NCI-H1048 (cell line): ENCODE measurements around the gene LPAR6.

Experiments used
- DNase-seq: peaks from one replicate; lab custom pipeline; 2025; lab: John Stamatoyannopoulos, UW

Gene LPAR6

GRCh38 chr13:48415516-48415915, 2.6 kb upstream of the LPAR6 start:
- DNase-seq, result no peak

- DNase-seq, result no peak
Observed at GRCh38 chr13:48414501-48414900, 1.6 kb upstream of the LPAR6 start.

GRCh38 chr13:48411841-48412531, 927 bp downstream of the LPAR6 start:
- DNase-seq, result no peak

- DNase-seq, result no peak
Observed at GRCh38 chr13:48411147-48411794, 1.6 kb downstream of the LPAR6 start.

- DNase-seq, result no peak
Observed at GRCh38 chr13:48410199-48410598, 2.7 kb downstream of the LPAR6 start.

GRCh38 chr13:48405875-48406274, 7.0 kb downstream of the LPAR6 start:
- DNase-seq, result no peak

GRCh38 chr13:48404952-48405351, 8.0 kb downstream of the LPAR6 start:
- no peak for DNase-seq

GRCh38 chr13:48403913-48404312, 9.0 kb downstream of the LPAR6 start:
- no peak for DNase-seq

- DNase-seq, result no peak
Observed at GRCh38 chr13:48403151-48403631, 9.7 kb downstream of the LPAR6 start.

- DNase-seq, result no peak
Observed at GRCh38 chr13:48402325-48402932, 10.5 kb downstream of the LPAR6 start.

GRCh38 chr13:48401480-48401879, 11.4 kb downstream of the LPAR6 start:
- no peak for DNase-seq

GRCh38 chr13:48400850-48401291, 12.0 kb downstream of the LPAR6 start:
- no peak for DNase-seq

GRCh38 chr13:48400090-48400694, 12.7 kb downstream of the LPAR6 start:
- no peak for DNase-seq

GRCh38 chr13:48398450-48399095, 14.3 kb downstream of the LPAR6 start:
- DNase-seq, result no peak

GRCh38 chr13:48397744-48398143, 15.2 kb downstream of the LPAR6 start:
- no peak for DNase-seq

GRCh38 chr13:48393698-48394085, 19.2 kb downstream of the LPAR6 start:
- no peak for DNase-seq

- no peak for DNase-seq
Observed at GRCh38 chr13:48393030-48393697, 19.7 kb downstream of the LPAR6 start.

- DNase-seq, result no peak
Observed at GRCh38 chr13:48391257-48391656, 21.7 kb downstream of the LPAR6 start.

- DNase-seq, result no peak
Observed at GRCh38 chr13:48386816-48387215, 26.1 kb downstream of the LPAR6 start.

GRCh38 chr13:48383384-48383783, 29.5 kb downstream of the LPAR6 start:
- no peak for DNase-seq

- DNase-seq, result no peak
Observed at GRCh38 chr13:48380581-48380980, 32.3 kb downstream of the LPAR6 start.

GRCh38 chr13:48377857-48378256, 35.1 kb downstream of the LPAR6 start:
- DNase-seq, result no peak
